Ovary (tissue), 9 donors: ENCODE data around the gene MBOAT2. TPM values are rescaled to one million over a fixed set of nuclear protein-coding genes. Genes with fewer than 3 reads are reported as not detected.

Experiments
- DNase-seq, 5 donors: peaks; one replicate each; pipeline ENCODE4 v3.0.0-alpha.2; 2019 to 2020
- H3K27ac ChIP-seq, 2 donors: fragments of 200-600 bp; one replicate each; pipeline versions ENCODE4 v1.5.1 to v1.8.0; 2019 to 2022
- H3K27me3 ChIP-seq: fragments of 200-600 bp; one replicate; pipeline ENCODE4 v1.8.0; 2022
- H3K36me3 ChIP-seq: fragments of 200-600 bp; sonication (generic); one replicate; pipeline ENCODE4 v1.5.1; 2019
- H3K4me1 ChIP-seq: one replicate; pipeline ENCODE4 v1.8.1; 2013; ENCODE audit warnings: mild to moderate bottlenecking, moderate library complexity; ENCODE audit not compliant: insufficient read depth
- H3K4me3 ChIP-seq: fragments of 200-600 bp; sonication (generic); one replicate; pipeline ENCODE4 v1.5.1; 2017
- H3K9me3 ChIP-seq, 2 donors: fragments of 200-600 bp in 1 of 2; sonication (generic) in 1 of 2; one replicate each; pipeline versions ENCODE4 v1.5.1 to v1.8.1; 2013 to 2019; ENCODE audit warnings: mild to moderate bottlenecking in 1 of 2, moderate library complexity in 1 of 2
- EP300 ChIP-seq: sonication (generic); formaldehyde crosslinking; IDR thresholded peaks from one replicate; pipeline ENCODE4 v1.6.1; 2017; ENCODE audit warnings: antibody characterized with exemption
- POLR2A ChIP-seq: fragments of 450-650 bp; IDR thresholded peaks from one replicate; pipeline ENCODE4 v1.6.1; 2017; ENCODE audit warnings: antibody characterized with exemption, mild to moderate bottlenecking, moderate library complexity
- WGBS, 3 donors: extraction: QIAGEN DNeasy Blood & Tissue Kit in 1 of 3; methylation state at CpG; one replicate each; pipeline versions ENCODE4 v1.1.5 to v1.1.7; 2013 to 2017; 5-methylcytosine and 5-hydroxymethylcytosine counted together
- intact Hi-C, 4 donors: fragments of 100-400 bp; cut with DNase I; formaldehyde crosslinking; loops; one replicate each; pipeline versions ENCODE4 v1.11.0 to v1.15.1; 2022 to 2023
- polyA plus RNA-seq, 2 donors: library from polyadenylated mRNA; stranded (reverse); fragments of 200-250 nt in 1 of 2; fragments of 350-450 nt in 1 of 2; fragmentation: Illumina TruSeq in 1 of 2; extraction: RNeasy Lipid Tissue Mini Kit (QIAGEN cat#74804) in 1 of 2; gene quantifications; one replicate each; pipeline ENCODE4 v1.2.3, GENCODE V29; 2013 to 2014
- total RNA-seq, 7 donors: library from RNA; depleted of rRNA in 2 of 7; stranded (reverse); fragments of >200 nt in 2 of 7; fragmentation: NEBNext Ultra II Directional in 3 of 7; extraction: Animal tissue kit (Norgen Biotek cat#: 25700) in 3 of 7; gene quantifications; one replicate each; pipeline versions ENCODE4 v1.1.0 to v1.2.4, GENCODE V29; 2016 to 2023
- TF ChIP-seq, protein P1 (sequence below), 3 donors: fragments of 450-650 bp in 2 of 3; fragments of 200-600 bp in 1 of 3; IDR thresholded peaks; one replicate each; pipeline versions ENCODE4 v1.5.1 to v1.8.0; 2016 to 2022; ENCODE audit warnings: antibody characterized with exemption in 3 of 3, mild to moderate bottlenecking in 1 of 3
- donor health status: DM: no; HTN: no; CAD: no; lungs with moderate emphysema.
- donor health status: DM: no; HTN: no; CAD: no.
- donor health status: Bipolar disorder and iron deficiency.
- donor health status: DM: yes; HTN: yes; CAD: no.
- donor health status: DM: no; HTN: no; CAD: no.
- donor health status: DM: yes; HTN: yes; CAD: no.

The MBOAT2 gene
- total and polyA plus RNA-seq, 9 donors: 8.4 to 51.0 (median 24.5) TPM

DNA sequence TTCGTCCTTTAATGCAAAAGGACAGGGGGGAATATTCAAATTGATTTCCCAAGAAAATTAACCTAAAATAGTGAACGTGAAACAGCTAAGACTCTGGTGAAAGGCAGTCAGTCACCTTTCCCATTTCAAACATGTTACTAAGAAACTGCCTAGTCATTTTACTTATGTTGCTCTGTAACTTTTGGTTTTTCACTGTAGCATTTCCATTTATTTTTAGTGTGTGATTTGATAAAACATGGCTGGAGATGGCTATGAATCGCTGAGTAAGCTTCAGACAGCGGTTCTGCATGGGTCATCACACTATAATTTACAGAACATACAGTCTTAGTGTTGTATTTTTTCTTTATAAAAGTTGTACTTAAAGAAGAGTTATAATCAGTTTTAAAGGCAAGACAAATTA lies 150.1 kb downstream of the MBOAT2 start:
- Histone ChIP-seq H3K36me3 (no peaks in the 10 kb centered on the region), H3K9me3 (no peaks in the 10 kb centered on the region), H3K4me3 (no peak overlapping the region), H3K27ac (no peak overlapping the region), H3K27me3 (no peaks in the 10 kb centered on the region), H3K4me1 (no peaks in the 10 kb centered on the region)
- 93 to 94% (median 93%) methylated on average over 4 of the region's 4 CpGs for WGBS, 3 donors
- TF ChIP-seq, protein P1, sequence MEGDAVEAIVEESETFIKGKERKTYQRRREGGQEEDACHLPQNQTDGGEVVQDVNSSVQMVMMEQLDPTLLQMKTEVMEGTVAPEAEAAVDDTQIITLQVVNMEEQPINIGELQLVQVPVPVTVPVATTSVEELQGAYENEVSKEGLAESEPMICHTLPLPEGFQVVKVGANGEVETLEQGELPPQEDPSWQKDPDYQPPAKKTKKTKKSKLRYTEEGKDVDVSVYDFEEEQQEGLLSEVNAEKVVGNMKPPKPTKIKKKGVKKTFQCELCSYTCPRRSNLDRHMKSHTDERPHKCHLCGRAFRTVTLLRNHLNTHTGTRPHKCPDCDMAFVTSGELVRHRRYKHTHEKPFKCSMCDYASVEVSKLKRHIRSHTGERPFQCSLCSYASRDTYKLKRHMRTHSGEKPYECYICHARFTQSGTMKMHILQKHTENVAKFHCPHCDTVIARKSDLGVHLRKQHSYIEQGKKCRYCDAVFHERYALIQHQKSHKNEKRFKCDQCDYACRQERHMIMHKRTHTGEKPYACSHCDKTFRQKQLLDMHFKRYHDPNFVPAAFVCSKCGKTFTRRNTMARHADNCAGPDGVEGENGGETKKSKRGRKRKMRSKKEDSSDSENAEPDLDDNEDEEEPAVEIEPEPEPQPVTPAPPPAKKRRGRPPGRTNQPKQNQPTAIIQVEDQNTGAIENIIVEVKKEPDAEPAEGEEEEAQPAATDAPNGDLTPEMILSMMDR (IDR thresholded peaks at IDR 0.05): no peak
- TF ChIP-seq EP300: no peak
- no peak for TF ChIP-seq POLR2A
- no peak for DNase-seq
- intact Hi-C loops: no loop called here

DNA sequence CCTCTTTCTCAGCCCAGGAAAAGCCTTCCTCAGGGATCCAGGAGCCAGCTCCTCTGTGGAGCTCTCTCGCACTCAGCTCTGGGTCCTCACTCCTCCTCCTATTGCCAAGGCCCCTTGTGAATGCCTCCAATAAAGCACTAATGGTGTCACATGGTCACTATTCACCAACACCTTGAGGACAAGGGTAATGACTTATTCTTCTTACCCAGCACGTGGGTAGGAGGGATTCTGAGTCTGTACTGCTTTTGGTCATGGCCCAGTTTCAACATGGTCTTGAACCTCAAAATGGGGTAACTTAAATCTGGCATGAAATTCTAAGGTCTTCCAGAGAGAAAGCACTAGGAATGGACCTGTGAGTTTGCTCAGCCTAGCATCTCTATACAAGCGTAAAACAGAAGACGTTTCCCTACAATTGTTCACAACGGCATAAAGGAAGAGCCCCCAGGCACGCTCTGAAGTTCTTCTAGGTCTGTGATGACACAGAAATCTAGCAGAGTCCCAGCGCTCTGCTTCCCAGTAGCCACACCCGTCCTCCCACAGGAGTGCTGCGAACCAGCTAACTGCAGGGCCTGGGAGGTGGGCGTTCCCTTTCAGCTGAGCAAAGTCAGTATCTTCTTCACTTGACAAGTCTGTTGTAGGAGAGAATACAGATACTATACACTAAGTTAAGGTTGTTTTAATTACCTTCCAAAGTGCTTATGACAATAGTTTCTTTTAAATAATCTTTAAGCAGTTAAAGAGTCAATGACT lies 151.5 kb downstream of the MBOAT2 start:
- no peak overlapping the region for H3K4me3 ChIP-seq
- WGBS, 3 donors: 44 to 63% (median 58%) methylated on average over 10 of the region's 10 CpGs
- no peaks in the 10 kb centered on the region for H3K27me3 ChIP-seq
- TF ChIP-seq, protein P1 (IDR thresholded peaks at IDR 0.05): no peak
- TF ChIP-seq POLR2A (no peak), EP300 (no peak)
- intact Hi-C loops: no loop called here
- no peaks in the 10 kb centered on the region for H3K9me3 ChIP-seq
- H3K4me1 ChIP-seq: no peaks in the 10 kb centered on the region
- DNase-seq: no peak
- no peaks in the 10 kb centered on the region for H3K36me3 ChIP-seq
- no peak overlapping the region for H3K27ac ChIP-seq

DNA sequence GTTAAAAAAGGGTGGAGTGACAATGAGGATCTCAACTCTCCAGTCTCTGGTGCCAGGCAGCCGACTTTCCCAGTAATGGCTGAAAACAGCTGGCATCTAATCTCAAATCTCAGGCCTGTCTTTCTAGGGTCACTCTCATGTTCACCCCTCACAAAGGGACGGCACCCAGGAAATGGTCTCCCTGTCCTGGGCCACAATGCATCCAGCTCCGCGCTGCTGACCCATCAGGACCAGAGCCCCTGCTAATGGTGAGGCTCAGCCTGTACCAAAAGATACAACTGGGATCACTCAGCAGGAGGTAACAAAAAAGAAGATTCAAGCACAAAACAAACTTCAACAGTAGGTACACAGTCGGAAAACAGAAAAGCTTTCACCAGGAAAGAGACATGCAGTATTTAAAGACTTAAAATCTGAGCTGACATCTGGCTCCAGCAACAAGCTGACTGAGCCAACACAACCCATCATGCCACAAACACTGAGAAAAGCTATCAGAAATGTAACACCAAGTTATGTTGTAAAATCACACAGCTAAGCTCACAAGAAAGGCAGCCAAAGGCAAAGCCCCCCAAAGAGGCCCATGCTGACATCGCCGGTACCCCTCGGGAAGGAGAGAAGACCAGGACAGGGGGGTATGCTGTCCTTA lies 152.5 kb downstream of the MBOAT2 start:
- H3K27ac ChIP-seq: no peak overlapping the region
- H3K9me3 ChIP-seq: no peaks in the 10 kb centered on the region
- no peaks in the 10 kb centered on the region for H3K36me3 ChIP-seq
- H3K4me3 ChIP-seq: no peak overlapping the region
- TF ChIP-seq, protein P1 (IDR thresholded peaks at IDR 0.05): no peak
- no peak for TF ChIP-seq EP300
- TF ChIP-seq POLR2A: no peak
- H3K27me3 ChIP-seq: no peaks in the 10 kb centered on the region
- 84 to 90% (median 87%) methylated on average over 8 of the region's 8 CpGs for WGBS, 3 donors
- no peak for DNase-seq
- no peaks in the 10 kb centered on the region for H3K4me1 ChIP-seq
- intact Hi-C loops: no loop called here

DNA sequence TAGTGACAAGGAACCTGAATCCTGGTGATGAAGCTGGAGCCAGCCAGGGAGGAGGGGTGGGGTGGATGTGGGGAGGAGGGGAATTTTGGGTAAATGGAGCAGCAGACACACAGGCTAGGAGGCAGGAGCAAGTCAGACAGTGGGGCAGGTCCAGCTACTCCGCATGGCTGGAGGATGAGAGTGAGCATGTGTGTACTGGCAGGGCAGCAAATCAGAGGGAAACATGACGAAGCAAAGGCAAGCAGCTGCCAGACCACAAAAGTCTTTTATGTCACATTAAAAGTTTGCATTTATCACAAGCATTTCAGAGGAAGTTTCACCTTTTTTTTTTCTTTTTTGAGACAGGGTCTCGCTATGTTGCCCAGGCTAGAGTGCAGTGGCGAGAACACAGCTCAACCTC lies 154.2 kb downstream of the MBOAT2 start:
- H3K27ac ChIP-seq: no peak overlapping the region
- H3K9me3 ChIP-seq: no peaks in the 10 kb centered on the region
- no peaks in the 10 kb centered on the region for H3K27me3 ChIP-seq
- DNase-seq: no peak
- no peaks in the 10 kb centered on the region for H3K4me1 ChIP-seq
- intact Hi-C loops: no loop called here
- H3K36me3 ChIP-seq: no peaks in the 10 kb centered on the region
- no peak overlapping the region for H3K4me3 ChIP-seq
- no peak for TF ChIP-seq POLR2A
- 61 to 69% (median 67%) methylated on average over 4 of the region's 4 CpGs for WGBS, 3 donors
